ENCODE results near the gene KIAA0753.
"Not testable (repeated sequence)": the region's sequence is repeated elsewhere in the genome, so short reads cannot be mapped to it uniquely, and the experiment has no call there.

GRCh38 chr17:6655732-6656361 lies 15.3 kb upstream of the KIAA0753 start:
- TF ChIP-seq POLR2A, CTCF, EP300 (IDR thresholded peaks at IDR 0.05): not testable (repeated sequence)

Measured in gastroesophageal sphincter (tissue), 3 donors.